ENCODE measurements around the gene RFTN1.

DNA sequence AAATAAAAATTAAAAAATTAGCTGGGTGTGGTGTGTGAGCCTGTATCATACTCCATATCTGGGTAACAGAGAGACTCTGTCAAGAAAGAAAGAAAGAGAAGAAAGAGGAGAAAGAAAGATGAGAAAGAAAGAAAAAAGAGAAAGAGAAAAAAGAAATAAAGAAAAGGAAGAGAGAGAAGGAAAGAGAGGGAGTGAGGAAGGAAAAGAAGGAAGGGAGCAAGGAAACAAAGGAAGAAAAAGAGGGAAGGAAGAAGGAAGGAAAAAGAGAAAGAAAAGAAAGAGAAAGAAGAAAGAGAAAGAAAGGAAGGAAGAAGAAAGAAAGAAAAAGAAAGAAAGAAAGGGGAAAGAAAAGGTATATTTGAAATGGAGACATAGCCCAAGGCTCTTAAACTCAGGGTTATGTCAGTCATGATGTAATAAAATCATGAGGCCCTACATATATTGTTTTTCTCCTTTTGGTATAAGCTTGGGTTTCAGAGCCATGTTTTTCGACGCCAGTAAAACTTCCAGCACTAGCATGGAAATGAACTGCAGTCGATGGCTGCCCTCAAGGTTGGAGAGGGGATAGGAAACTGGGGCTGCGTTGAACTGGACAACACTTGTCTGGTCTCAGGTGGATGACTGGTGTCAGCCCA, 38.0 kb upstream of the RFTN1 start:
- TF ChIP-seq CTCF (IDR thresholded peaks at IDR 0.05) = no peak
- no peak for TF ChIP-seq POLR2A (IDR thresholded peaks at IDR 0.05)
